Hematopoietic multipotent progenitor cell treated with erythropoietin and hydrocortisone succinate and interleukin-3 and kit ligand, for 4 days (in vitro differentiated cells): ENCODE data around the gene GPC6.

Experiments used
- DNase-seq: peaks from one replicate; pipeline ENCODE4 v3.0.0-alpha.2; 2015

GPC6 gene

GRCh38 chr13:94153586-94153985 is 927.0 kb downstream of the GPC6 start:
- DNase-seq = no peak

GRCh38 chr13:94154367-94154766 is 927.8 kb downstream of the GPC6 start:
- peak; percentile 42 for DNase-seq

DNA sequence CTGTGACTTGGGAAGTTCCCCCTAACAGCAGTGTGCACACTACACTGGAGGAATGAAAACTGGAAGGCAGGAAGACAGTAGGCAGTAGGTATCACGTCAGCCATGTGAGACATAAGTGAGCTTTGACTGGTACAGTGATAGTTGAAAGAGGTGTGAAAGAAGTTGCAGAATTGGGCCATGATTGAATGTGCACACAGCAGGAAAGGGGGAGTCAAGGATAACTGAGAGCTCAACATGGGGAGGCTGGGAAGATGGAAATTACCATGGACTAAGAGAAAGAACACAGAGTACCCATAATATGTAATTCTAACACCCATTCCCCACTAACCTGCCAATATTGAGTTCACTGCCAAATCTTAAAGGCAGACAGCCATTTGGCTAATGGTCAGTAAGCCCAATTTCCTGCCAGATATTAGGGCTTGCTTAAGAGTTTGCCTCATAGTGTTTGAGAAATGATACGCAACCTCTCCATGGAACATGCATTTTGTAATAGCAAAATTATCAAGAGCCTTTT is 931.2 kb downstream of the GPC6 start:
- no peak for DNase-seq

DNA sequence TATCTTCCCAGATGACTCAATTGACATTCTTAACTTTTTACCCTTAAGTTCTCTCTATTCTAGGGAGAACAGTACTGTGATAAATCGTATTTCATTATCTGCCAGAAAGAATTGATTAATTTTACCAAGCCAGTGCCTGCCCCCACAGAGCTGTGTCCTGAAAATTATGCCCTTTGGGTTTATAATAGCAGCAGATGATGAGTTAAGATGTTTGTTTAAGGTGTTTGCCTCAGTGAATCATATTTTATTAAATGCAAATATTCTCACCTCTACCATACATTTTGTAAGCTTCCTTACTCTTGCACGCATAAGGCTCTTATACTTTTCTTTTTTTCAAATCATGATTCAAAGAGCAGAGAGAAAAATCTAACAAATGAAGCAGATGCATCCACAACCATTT is 934.3 kb downstream of the GPC6 start:
- no peak for DNase-seq

DNA sequence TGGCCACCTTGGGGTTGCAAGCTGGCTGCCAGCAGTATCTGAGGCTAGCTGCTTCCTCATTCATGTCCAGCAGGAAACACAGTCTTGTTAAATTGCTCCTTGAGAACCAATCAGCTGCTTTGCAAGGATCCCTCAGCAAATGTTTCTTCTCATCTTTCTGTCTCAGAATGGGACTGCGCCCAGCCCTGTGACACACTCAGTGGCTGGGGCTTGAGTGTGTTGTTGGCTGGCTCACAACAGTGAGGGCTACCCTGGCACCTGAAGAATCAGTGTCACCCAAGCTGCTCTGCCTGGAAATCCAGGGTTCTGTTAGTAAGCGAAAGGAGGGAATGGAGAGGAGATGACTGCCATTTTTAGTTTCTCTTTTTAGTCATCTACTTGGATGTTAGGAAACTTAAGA is 935.7 kb downstream of the GPC6 start:
- no peak for DNase-seq

DNA sequence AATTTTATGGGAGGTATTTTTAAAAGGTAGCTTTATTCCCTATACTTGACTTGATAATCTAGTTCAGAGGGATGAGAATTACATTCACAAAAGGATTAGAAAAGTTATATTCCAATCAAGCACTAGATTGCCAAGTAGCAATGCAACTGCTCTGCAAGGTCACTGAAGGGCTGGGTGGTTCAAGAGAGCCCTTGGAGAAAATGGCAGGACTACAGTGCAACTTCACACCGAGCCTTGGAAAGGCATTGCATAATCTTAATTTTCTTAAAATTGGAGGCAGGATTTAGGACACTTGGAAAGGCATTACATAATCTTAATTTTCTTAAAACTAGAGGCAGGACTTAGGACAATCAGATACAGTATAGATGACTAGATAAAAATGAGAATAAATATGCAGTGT is 936.9 kb downstream of the GPC6 start:
- DNase-seq = no peak

DNA sequence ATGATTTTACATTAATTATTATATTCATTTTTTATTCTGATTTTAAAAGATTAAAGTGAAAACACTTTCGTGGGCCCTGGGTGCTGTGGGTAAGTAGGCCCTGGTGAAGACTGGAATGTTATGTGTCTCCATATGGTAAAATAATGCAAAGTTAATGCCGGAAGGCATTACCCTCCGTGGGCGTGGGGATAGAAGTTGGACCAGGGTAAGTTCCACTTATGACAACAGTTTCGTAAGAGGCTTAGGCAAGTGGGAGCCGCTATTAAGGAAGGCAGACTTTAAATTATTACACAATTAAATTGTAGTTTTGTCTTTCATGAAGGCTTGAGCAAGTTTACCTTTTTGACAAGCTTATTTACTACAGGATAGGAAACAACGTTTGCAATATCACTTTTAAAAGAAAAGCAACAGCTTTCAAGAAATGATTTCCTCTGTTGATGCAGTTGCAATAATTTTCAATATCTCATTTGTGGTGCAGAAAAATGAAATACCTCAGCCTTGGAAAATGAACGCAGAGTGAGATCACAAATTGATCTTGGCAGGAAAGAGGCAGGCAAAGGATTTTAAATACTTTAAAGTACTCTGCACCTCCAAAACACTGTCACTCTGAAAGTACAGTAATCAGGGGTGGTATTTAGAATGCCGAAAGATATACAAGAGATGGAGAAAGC is 942.3 kb downstream of the GPC6 start:
- peak; percentile 18 for DNase-seq

DNA sequence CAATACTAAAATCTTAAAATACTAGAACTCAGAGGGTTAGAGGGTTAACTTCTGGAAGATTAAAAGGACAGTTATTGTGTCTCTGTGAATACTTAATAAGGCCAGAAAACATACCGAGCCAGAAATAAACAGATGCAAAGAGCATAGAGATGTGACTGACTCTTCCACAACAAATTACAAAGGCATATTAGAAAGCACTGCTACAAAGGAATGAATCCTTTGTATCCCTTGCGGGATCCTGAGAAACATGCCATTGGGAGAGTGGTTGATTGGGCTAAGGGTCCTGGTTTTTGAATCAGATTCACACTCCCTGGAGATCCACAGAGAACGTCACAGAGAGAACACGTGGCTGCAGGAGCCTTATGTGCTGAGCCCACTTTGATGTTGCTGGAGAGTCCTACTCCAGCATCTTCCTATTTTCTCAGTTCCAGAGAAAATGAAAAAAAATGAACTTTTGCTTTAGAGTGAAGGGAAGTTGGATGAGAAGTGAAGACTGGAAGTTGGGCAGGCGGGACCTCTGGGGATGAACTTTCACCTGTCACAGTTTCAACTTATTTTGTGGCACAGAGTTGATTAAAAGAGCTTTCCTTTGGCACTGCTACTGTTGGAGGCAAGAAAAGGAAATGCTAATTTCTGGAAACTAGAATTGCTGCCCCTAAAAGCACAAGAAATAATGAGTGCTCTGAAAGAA is 943.0 kb downstream of the GPC6 start:
- DNase-seq = no peak

DNA sequence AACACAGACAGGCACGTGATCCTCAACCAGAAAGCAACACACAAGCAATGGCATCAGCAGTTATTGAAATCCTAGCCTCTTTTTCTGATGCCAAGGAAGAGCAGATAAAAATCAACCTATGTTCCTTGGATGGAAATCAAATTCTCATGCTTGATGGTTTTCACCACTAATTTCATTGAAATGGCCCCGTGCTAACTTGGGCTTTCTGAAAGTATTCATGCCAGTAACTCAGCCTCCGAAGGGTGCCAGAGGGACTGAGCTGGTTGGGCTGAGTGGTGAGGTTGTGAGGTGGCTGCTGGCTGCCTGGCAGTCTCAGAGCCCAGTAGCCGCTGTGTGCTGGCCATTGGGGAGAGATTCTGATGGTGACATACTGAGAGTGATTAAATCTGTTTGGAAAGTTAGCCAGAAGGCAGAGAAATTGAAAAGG is 943.6 kb downstream of the GPC6 start:
- no peak for DNase-seq

DNA sequence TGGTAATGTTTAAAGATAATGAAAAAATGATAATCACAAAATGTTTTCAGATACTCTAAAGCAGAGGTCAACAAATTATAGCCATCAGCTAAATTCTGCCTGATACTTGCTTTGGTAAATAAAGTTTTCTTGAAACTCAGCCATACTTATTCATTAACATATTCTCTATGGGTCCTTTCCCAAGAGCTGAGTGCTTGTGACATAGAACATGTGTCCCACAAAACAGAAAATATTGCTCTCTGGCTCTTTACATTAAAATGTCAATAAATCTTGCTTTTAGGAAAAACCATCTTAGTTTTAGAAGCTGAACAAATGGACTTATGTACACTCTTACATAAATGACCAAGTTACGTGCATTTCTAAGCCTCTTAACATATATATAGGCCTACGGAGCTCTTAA is 945.8 kb downstream of the GPC6 start:
- DNase-seq = no peak

- DNase-seq = no peak
Measured at GRCh38 chr13:94173312-94173854, 946.8 kb downstream of the GPC6 start.

GRCh38 chr13:94174009-94174408 is 947.4 kb downstream of the GPC6 start:
- no peak for DNase-seq

DNA sequence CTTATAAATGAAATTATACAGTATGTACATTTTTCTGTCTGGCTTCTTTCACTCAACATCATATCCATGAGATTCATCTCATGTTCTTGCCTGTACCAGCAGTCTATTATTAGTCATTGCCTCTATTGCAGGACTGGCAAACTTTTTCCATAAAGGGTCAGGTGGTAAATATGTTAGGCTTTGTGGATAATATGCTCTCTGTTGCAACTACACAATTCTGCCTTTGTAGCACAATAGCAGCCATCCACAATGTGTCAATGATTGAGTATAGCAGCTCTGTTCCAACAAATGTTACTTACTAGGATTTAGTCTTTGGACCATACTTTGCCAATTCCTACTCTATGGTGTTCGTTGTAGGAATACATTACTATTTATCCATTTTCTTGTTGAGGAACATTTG is 948.5 kb downstream of the GPC6 start:
- DNase-seq = no peak

DNA sequence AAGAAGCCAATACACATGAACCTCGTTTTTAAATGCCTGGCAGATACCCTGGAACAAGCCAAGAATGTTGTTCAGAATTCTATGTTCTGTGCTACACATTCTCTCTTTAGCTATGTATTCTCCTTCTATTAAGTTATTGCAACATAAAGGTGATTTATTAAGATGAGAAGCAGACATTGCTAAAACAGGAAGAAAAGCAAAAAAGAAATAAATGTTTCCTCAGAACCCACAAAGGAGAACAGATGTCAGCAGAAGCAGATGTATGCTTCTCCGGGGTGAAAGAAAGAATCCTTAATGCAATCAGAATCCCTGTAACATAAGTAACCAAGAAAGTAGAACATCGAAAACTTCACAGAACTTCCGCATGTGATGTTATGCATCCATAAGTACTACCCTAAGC is 950.0 kb downstream of the GPC6 start:
- peak; percentile 58 for DNase-seq

GRCh38 chr13:94177041-94177440 is 950.4 kb downstream of the GPC6 start:
- no peak for DNase-seq

DNA sequence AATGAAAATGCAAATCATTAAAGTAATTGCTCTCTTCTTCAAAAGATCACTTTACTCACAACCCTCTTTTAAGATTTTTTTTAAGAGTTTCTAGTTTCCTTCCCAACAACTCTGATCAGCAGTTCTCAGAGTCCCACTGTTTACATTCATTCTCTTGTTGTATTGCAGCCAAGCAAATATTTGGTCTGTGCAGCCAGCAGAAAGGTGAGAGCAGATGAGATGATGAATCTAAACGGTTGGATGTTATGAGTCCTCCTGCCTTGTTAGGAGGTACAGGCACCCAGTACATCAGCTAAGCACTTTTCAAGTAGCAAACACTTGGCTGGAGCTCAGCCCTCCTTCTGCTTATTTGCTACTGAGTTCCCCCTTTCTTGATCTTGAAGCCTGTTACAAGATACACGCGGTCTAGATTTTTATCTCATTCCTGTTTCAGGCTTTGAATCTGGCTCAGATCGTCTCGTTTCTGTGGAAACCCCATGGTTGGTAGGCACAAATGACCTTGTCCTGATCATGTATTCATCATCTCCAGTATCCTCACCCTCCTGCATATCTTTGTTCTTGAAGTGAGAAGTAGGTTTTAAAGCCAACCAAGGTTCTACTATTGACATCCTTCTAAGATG is 952.1 kb downstream of the GPC6 start:
- peak; percentile 59 for DNase-seq

- DNase-seq = no peak
Measured at GRCh38 chr13:94181461-94182107, 955.0 kb downstream of the GPC6 start.

- peak; percentile 80 for DNase-seq
Measured at GRCh38 chr13:94182185-94182761, 955.7 kb downstream of the GPC6 start.

- DNase-seq = no peak
Measured at GRCh38 chr13:94186470-94186869, 959.9 kb downstream of the GPC6 start.

GRCh38 chr13:94188201-94188854 is 961.7 kb downstream of the GPC6 start:
- DNase-seq = no peak

GRCh38 chr13:94192431-94192975 is 965.9 kb downstream of the GPC6 start:
- peak; percentile 56 for DNase-seq

GRCh38 chr13:94195715-94196114 is 969.1 kb downstream of the GPC6 start:
- DNase-seq = peak; percentile 64
